B cell (primary cell): ENCODE measurements around the gene MFSD6. TPM values are rescaled to one million over a fixed set of nuclear protein-coding genes. Genes with fewer than 3 reads are reported as not detected.

Source experiments
- ATAC-seq: fragments of 200-7000 bp; cut with Tn5 transposase; one replicate; pipeline ENCODE4 v1.10.0; 2021; ENCODE audit warnings: low read depth, mild to moderate bottlenecking, moderate number of reproducible peaks, moderate library complexity
- CTCF ChIA-PET: fragments of 350-600 bp; sonication (Branson Sonifier 250); formaldehyde crosslinking; loops from one replicate; lab custom pipeline; 2021; ENCODE audit warnings: antibody characterized with exemption, inconsistent platforms; lab: Charles Lee
- POLR2A ChIA-PET: fragments of 350-600 bp; sonication (Branson Sonifier 250); formaldehyde crosslinking; loops from one replicate; lab custom pipeline; 2021; ENCODE audit warnings: antibody characterized with exemption; lab: Charles Lee
- DNase-seq: peaks from one replicate; pipeline ENCODE4 v3.0.0; 2013
- H2AFZ ChIP-seq: 2 replicates; pipeline ENCODE4 v1.6.1; 2012; ENCODE audit warnings: mild to moderate bottlenecking, low read depth, low read length; ENCODE audit not compliant: insufficient read depth, poor library complexity, severe bottlenecking
- H3K27ac ChIP-seq, 2 donors: 1 replicate in 1 of 2; 2 replicates in 1 of 2; pipeline ENCODE4 v1.5.1; 2012 to 2013; ENCODE audit warnings: low read length in 2 of 2, mild to moderate bottlenecking in 2 of 2, moderate library complexity in 1 of 2
- H3K27me3 ChIP-seq, 4 experiments: fragments of 200-600 bp in 1 of 4; sonication (generic) in 1 of 4; replicated peaks in 1 of 4; 1 replicate in 2 of 4; 2 replicates in 2 of 4; pipeline versions ENCODE4 v1.6.1 to v1.7.0; 2013 to 2016; ENCODE audit warnings: low read length in 3 of 4, mild to moderate bottlenecking in 2 of 4, mixed read lengths in 1 of 4, moderate library complexity in 1 of 4; ENCODE audit not compliant: insufficient read depth in 4 of 4, control insufficient read depth in 3 of 4; ENCODE audit errors: control extremely low read depth in 1 of 4
- H3K36me3 ChIP-seq, 2 experiments: replicated peaks in 1 of 2; 1 replicate in 1 of 2; 2 replicates in 1 of 2; pipeline versions ENCODE4 v1.6.1 to v1.7.1; 2013; ENCODE audit warnings: low read length in 1 of 2; ENCODE audit not compliant: insufficient read depth in 2 of 2, control insufficient read depth in 1 of 2; ENCODE audit errors: control extremely low read depth in 1 of 2, extremely low read depth in 1 of 2
- H3K4me1 ChIP-seq, 2 donors: fragments of 200-600 bp in 1 of 2; sonication (generic) in 1 of 2; 1 replicate in 1 of 2; 2 replicates in 1 of 2; pipeline versions ENCODE4 v1.5.1 to v1.6.1; 2013 to 2017; ENCODE audit warnings: low read length in 2 of 2; ENCODE audit not compliant: control insufficient read depth in 2 of 2, insufficient read depth in 2 of 2
- H3K4me2 ChIP-seq: replicated peaks from 2 replicates; pipeline ENCODE3; 2012; ENCODE audit warnings: mild to moderate bottlenecking, low read depth, low read length; ENCODE audit not compliant: poor library complexity, severe bottlenecking
- H3K4me3 ChIP-seq, 5 experiments: fragments of 200-600 bp in 1 of 5; sonication (generic) in 1 of 5; 1 replicate in 3 of 5; 2 replicates in 2 of 5; pipeline versions ENCODE4 v1.5.1 to v1.7.0; 2011 to 2016; ENCODE audit warnings: low read length in 4 of 5, mild to moderate bottlenecking in 4 of 5, low read depth in 2 of 5, control low read depth in 1 of 5, moderate library complexity in 1 of 5; ENCODE audit not compliant: insufficient read depth in 1 of 5; ENCODE audit errors: control extremely low read depth in 1 of 5, extremely low read depth in 1 of 5
- H3K79me2 ChIP-seq: fragments of 200-600 bp; sonication (generic); one replicate; pipeline ENCODE4 v1.6.0; 2016; ENCODE audit warnings: low read length; ENCODE audit not compliant: control insufficient read depth, insufficient read depth
- H3K9ac ChIP-seq: fragments of 200-600 bp; sonication (generic); 2 replicates; pipeline ENCODE4 v1.6.1; 2017; ENCODE audit warnings: mild to moderate bottlenecking, low read length, moderate library complexity
- H3K9me3 ChIP-seq, 3 donors: one replicate each; pipeline versions ENCODE4 v1.6.1 to v1.7.1; 2013; ENCODE audit warnings: low read length in 2 of 3; ENCODE audit not compliant: control insufficient read depth in 2 of 3, insufficient read depth in 1 of 3; ENCODE audit errors: control extremely low read depth in 1 of 3
- H4K20me1 ChIP-seq: 2 replicates; pipeline ENCODE4 v1.6.0; 2012; ENCODE audit warnings: mild to moderate bottlenecking, low read length; ENCODE audit not compliant: insufficient read depth, control insufficient read depth, poor library complexity, severe bottlenecking
- H3K27ac Mint-ChIP-seq: one replicate; pipeline ENCODE4 v1.8.0; 2021; ENCODE audit warnings: mixed read lengths
- H3K27me3 Mint-ChIP-seq: one replicate; pipeline ENCODE4 v1.8.0; 2021; ENCODE audit warnings: mixed read lengths
- H3K4me1 Mint-ChIP-seq: one replicate; pipeline ENCODE4 v1.8.0; 2021; ENCODE audit warnings: mixed read lengths
- H3K4me3 Mint-ChIP-seq: one replicate; pipeline ENCODE4 v1.8.0; 2021; ENCODE audit warnings: mixed read lengths
- H3K9me3 Mint-ChIP-seq: one replicate; pipeline ENCODE4 v1.8.0; 2022; ENCODE audit warnings: mixed read lengths; ENCODE audit not compliant: insufficient read depth
- EZH2 ChIP-seq: IDR thresholded peaks from 2 replicates; pipeline ENCODE4 v1.6.1; 2012; ENCODE audit warnings: borderline replicate concordance, low read depth, mild to moderate bottlenecking, moderate library complexity, low read length; ENCODE audit not compliant: insufficient read depth, poor library complexity, severe bottlenecking
- WGBS: methylation state at CpG from one replicate; pipeline ENCODE4 v1.1.5; 2013; ENCODE audit warnings: missing lambda C conversion rate; ENCODE audit not compliant: insufficient coverage; 5-methylcytosine and 5-hydroxymethylcytosine counted together
- intact Hi-C: fragments of 100-400 bp; cut with micrococcal nuclease; formaldehyde crosslinking; loops from one replicate; pipeline ENCODE4 v1.10.0; 2022
- polyA plus RNA-seq: library from polyadenylated mRNA; depleted of rRNA; stranded (reverse); fragments of >200 nt; gene quantifications from 2 replicates; pipeline ENCODE4 v1.2.3, GENCODE V29; 2012
- total RNA-seq, 2 donors: library from RNA; stranded (reverse); fragments of 120-200 nt in 1 of 2; gene quantifications; 1 replicate in 1 of 2; 2 replicates in 1 of 2; pipeline versions ENCODE4 v1.2.3 to v1.2.4, GENCODE V29; 2013 to 2022
- TF ChIP-seq, protein P1 (sequence below): fragments of 200-600 bp; IDR thresholded peaks from one replicate; pipeline ENCODE4 v1.8.0; 2022; ENCODE audit warnings: antibody characterized with exemption, mild to moderate bottlenecking

Gene MFSD6
- total and polyA plus RNA-seq, 2 donors (not counting 1 experiment from before 2014, with no cell fraction given) = 13.5 to 33.8 TPM

DNA sequence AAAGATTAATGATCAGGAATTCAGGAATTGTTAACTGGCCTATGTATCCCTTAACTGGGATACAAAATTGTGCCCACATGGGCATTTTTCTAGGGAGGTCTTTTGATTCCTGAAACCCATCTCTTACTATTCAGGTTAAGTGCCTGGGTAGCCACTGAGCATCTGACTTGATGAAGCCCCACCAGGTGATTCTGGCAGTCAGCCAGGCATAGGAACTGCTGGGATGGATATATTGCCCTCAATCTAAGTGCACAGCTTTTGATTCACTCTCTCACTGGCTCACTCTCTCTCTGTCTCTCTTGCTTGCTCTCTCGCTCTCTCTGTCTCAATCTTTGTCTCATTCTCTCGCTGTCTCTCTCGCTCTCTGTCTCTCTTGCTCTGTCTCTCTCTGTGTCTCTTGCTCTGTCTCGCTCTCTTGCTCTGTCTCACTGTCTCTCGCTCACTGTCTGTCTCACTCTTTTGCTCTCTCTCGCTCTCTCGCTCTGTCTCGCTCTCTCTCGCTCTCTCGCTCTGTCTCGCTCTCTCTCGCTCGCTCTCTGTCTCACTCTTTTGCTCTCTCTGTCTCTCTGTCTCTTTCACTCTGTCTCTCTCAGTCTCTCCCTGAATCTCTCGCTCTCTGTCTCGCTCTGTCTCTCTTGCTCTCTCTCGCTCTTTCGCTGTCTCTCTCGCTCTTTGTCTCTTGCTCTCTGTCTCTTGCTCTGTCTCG, 42.5 kb upstream of the MFSD6 start:
- CTCF ChIA-PET = no interaction called here
- Mint-ChIP-seq H3K27me3 (no peaks in the 10 kb centered on the region), H3K4me1 (peaks cover 6% of the 10 kb centered on the region), H3K4me3 (no peak overlapping the region), H3K9me3 (no peaks in the 10 kb centered on the region), H3K27ac (no peak overlapping the region)
- Histone ChIP-seq H3K9ac (no peak overlapping the region), H3K79me2 (no peaks in the 10 kb centered on the region), H3K27ac (no peak overlapping the region), H2AFZ (no peak overlapping the region), H3K4me1 (peaks cover 0 to 4% of the 10 kb centered on the region in 2 donors), H3K27me3 (no peaks in the 10 kb centered on the region), H3K4me3 (no peak overlapping the region), H3K9me3 (no peaks in the 10 kb centered on the region), H3K36me3 (peaks cover 8 to 15% of the 10 kb centered on the region in 2 experiments), H4K20me1 (no peaks in the 10 kb centered on the region), H3K4me2 (no peak overlapping the region)
- POLR2A ChIA-PET = no interaction called here
- TF ChIP-seq, protein P1, sequence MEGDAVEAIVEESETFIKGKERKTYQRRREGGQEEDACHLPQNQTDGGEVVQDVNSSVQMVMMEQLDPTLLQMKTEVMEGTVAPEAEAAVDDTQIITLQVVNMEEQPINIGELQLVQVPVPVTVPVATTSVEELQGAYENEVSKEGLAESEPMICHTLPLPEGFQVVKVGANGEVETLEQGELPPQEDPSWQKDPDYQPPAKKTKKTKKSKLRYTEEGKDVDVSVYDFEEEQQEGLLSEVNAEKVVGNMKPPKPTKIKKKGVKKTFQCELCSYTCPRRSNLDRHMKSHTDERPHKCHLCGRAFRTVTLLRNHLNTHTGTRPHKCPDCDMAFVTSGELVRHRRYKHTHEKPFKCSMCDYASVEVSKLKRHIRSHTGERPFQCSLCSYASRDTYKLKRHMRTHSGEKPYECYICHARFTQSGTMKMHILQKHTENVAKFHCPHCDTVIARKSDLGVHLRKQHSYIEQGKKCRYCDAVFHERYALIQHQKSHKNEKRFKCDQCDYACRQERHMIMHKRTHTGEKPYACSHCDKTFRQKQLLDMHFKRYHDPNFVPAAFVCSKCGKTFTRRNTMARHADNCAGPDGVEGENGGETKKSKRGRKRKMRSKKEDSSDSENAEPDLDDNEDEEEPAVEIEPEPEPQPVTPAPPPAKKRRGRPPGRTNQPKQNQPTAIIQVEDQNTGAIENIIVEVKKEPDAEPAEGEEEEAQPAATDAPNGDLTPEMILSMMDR = no peak
- no peak for TF ChIP-seq EZH2
- intact Hi-C loops = no loop called here
- no peak for ATAC-seq
- WGBS = over 99% methylated on average over 10 of the region's 19 CpGs
- no peak for DNase-seq

DNA sequence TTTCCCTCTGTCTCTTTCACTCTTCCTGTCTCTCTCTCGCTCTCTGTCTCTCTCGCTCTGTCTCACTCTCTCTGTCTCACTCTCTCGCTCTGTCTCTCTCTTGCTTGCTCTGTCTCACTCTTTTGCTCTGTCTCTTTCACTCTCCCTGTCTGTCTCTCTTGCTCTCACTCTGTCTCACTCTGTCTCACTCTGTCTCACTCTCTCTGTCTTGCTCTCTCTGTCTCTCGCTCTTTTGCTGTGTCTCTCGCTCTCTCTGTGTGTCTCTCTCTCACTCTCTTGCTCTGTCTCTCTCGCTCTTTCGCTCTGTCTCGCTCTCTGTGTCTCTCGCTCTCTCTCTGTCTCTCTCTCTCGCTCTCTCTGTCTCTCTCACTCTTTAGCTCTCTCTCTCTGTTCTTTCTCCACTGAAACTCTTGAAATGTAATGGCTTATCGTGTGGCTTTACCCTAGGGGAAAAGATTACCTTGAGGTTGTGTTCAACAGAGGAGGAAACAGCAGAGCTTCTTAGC, 41.9 kb upstream of the MFSD6 start:
- ChIA-PET CTCF (interaction anchor here (0.8 to 0.9 kb wide), 2 partner anchors 11 to 277 kb away, joined by 3 read pairs; no protein-coding TSS in a partner anchor), POLR2A (no interaction called here)
- Mint-ChIP-seq H3K27ac (no peak overlapping the region), H3K4me3 (no peak overlapping the region), H3K9me3 (no peaks in the 10 kb centered on the region), H3K4me1 (peaks cover 4% of the 10 kb centered on the region), H3K27me3 (no peaks in the 10 kb centered on the region)
- Histone ChIP-seq H3K9me3 (no peaks in the 10 kb centered on the region), H3K4me1 (no peaks in the 10 kb centered on the region), H3K4me2 (no peak overlapping the region), H3K36me3 (peaks cover 9 to 20% of the 10 kb centered on the region in 2 experiments), H3K4me3 (no peak overlapping the region), H3K27me3 (no peaks in the 10 kb centered on the region), H3K9ac (no peak overlapping the region), H2AFZ (no peak overlapping the region), H4K20me1 (no peaks in the 10 kb centered on the region), H3K27ac (no peak overlapping the region), H3K79me2 (no peaks in the 10 kb centered on the region)
- WGBS = 99% methylated on average over 6 of the region's 11 CpGs
- TF ChIP-seq, protein P1 = no peak
- no peak for TF ChIP-seq EZH2
- ATAC-seq = no peak
- intact Hi-C loops = no loop called here
- DNase-seq = no peak
